GM19467 (cell line): ENCODE measurements around the gene PTGER3.
"Not testable (repeated sequence)": the region's sequence is repeated elsewhere in the genome, so short reads cannot be mapped to it uniquely, and the experiment has no call there.

ENCODE experiments used
- ATAC-seq: cut with Tn5 transposase; IDR thresholded peaks from one replicate; pipeline ENCODE4 v1.9.1; 2021; ENCODE audit warnings: mild to moderate bottlenecking, moderate library complexity; ENCODE audit not compliant: unreplicated experiment

The PTGER3 gene

GRCh38 chr1:70961374-70961975 is 86.1 kb downstream of the PTGER3 start:
- ATAC-seq = no peak

- ATAC-seq = no peak
Measured at GRCh38 chr1:70948396-70949017, 99.1 kb downstream of the PTGER3 start.

- ATAC-seq = no peak
Measured at GRCh38 chr1:70947835-70948234, 99.8 kb downstream of the PTGER3 start.

GRCh38 chr1:70945676-70946075 is 101.9 kb downstream of the PTGER3 start:
- ATAC-seq = no peak

- ATAC-seq = no peak
Measured at GRCh38 chr1:70945251-70945650, 102.4 kb downstream of the PTGER3 start.

GRCh38 chr1:70941563-70941962 is 106.1 kb downstream of the PTGER3 start:
- no peak for ATAC-seq

- not testable (repeated sequence) for ATAC-seq
Measured at GRCh38 chr1:70940398-70940797, 107.2 kb downstream of the PTGER3 start.

- ATAC-seq = no peak
Measured at GRCh38 chr1:70934194-70934961, 113.2 kb downstream of the PTGER3 start.

GRCh38 chr1:70930062-70930461 is 117.6 kb downstream of the PTGER3 start:
- ATAC-seq = no peak

- ATAC-seq = no peak
Measured at GRCh38 chr1:70922196-70922595, 125.4 kb downstream of the PTGER3 start.
